Right kidney (tissue), 1 donor: ENCODE data around the gene GBF1.

ENCODE experiments used
- DNase-seq: peaks from one replicate; pipeline ENCODE4 v3.0.0-alpha.2; 2016

Gene GBF1

DNA sequence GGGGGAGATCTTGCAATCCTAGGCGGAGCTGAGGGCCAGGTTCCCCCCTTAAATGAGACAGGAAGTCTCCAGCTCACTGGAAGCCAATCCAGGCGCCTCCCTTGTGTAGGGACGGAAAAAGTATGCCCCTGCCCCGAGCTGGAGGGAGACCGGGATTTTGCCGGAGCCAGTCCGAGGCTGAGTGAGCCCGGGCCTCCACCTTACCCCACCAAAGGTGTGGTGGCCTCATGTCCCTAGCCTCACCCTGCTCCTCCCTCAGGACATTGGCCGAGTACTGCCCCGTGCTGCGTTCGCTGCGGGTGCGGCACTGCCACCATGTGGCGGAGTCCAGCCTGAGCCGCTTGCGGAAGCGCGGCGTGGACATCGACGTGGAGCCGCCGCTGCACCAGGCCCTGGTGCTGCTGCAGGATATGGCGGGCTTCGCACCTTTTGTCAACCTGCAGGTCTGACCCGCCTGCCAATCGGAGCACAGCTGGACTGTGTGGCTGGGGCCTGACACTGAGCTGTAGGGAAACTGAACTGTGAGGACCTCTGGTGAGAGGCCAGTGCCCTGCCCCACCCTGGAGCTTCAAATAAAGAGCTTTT, 177.3 kb downstream of the GBF1 start:
- DNase-seq, result peak; percentile 67

DNA sequence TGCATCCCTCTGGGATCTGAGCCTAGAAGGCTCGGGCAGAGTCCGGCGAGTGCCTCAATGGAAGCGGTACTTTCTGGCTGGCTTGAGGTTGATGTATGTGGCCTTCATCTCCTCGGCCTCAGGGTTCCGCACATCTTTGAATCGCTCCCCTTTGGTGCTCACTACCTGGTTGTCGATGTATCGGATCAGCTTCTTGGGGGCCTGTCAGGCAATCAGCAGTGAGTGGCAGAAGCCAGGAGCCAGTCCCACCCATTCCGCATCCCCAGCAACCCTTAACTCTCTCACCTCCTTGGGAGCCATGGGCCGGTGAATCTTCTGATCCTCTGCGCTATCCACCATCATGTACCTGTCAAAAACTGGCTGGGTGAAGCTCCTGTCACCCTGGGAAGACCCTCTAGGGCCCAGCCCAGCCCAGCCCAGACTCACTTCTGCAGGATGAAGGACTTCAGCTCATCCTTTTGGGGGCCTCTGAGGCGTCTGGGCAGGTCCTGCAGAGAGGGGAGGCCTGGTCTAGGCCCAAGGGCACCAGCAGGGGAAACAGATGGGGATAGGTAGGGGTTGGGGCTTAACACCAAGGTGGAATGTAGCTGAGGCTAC, 178.1 kb downstream of the GBF1 start:
- no peak for DNase-seq

DNA sequence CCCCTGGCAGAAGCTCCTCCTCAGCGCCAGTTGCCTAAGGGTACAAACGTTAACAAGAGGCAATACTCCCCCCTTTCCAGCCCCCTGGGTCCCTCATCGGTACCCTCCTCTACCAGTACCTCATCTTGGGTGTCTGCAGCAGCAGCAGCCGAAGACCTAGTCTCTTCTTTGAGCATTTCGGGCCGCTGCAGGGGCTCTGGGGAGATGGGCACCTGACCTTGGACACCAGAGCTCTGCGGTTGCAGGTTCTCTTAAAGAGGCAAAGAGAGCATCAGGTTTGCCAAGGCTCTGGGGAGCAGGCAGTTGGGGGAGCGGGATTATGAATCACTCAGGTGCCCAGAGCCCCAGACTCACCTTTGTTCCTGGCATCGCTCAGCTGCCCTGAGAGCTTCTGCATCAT, 178.8 kb downstream of the GBF1 start:
- DNase-seq, result no peak

DNA sequence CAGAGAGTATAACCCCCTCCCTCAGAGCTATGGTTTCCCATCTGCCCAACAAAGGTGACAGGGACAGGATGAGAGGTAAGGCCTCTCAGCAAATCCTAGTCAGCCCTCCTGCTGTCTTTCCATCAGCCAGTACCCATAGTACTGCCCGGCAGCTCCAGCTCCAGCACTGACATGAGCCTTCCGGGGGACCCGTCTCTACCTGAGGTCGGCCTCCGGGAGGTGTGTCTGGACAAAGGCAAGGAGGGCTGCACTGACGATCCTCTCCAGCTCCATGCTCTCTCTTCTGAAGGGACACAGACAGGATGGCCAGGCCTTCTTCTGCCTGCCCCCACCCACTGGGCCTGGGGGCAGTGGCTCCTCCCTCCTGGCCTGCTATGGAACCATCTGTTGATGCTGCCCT, 179.6 kb downstream of the GBF1 start:
- no peak for DNase-seq

DNA sequence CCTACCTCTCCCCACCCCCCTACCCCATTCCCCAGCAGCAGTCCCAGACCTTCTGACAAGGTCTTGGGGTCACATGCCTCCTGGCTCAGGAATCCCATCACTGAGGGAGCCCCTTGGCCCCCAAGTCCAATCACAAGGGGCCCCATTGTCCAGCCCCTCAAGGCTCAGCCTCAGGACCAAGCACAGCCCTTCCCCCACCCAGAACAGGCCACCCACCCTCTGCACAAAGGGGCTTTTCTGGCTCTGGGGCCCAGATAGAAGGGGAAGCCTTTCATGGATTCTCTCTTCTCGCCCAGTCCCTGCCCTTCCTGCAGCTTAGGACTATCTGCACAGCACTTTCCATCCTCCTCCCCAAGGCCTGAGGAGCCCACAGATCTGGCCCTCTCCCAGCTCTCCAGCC, 180.1 kb downstream of the GBF1 start:
- no peak for DNase-seq

DNA sequence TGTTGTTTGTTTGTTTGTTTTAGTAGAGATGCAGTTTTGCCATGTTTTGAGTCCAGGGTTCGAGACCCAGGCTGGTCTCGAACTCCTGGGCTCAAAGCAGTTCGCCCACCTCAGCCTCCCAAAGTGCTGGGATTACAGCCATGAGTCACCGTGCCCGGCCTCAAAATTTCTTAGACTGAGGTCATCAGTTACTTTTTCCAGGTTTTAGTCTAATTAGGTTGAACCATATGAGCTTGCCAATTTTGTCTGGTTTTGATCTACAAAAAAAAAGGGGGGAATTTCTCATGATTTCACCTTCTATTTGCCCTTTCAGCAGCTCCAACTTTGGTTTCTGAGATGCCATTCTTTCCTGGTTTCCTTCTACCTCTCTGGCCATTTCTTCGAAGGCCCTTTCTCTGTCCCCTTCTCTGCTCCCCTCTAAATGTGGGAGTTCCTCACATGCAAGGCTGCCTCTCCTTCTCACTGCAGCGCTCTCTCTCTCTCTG, 181.5 kb downstream of the GBF1 start:
- DNase-seq, result no peak

DNA sequence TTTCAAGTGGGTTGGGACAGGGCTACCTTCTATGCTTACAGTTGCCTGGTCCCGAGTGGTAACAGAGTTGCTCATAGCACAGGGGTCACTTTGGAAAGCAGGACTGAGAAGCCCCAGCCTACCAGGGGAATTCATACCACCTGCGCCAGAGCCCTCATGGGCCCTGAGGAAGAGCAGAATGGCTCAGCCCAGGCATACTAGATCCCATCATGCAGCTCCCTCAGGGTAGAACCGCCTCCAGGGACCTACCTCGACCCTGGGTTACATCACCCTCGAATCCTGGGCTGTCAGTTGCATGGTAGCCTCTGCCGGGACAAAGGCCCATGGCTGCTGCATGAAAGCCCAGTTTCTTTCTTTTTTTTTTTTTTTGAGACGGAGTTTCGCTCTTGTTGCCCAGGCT, 184.1 kb downstream of the GBF1 start:
- no peak for DNase-seq

DNA sequence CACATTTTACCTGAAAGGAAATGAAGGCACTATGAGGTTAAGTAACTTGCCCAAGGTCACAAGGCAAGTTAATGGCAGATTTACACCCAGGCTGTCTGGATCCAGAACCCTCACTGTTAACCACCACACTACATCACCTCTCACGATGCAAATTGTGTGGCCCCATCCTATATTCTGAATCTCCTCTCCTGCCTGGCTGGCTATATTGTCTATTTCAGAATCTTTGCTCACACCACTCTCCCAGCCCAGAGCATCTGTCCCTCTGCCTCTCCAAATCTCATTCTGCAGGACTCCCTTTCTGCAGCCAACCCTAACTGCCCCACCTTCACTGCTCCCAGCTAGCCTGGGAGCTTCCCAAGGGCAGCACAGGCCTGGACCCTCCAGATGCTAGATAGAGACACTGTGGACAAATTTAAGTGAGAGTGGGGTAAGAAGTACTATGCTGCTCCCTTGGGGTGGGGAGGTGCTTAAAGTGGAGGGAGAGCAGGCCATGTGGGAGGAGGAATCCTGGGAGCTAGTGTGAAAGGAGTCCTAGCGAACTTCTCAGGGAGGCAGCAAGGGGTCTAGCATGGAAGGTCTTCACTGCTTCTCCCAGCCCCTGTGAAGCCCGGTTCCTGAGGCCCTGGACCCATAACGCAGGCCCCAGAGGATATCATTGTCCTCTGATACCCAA, 186.3 kb downstream of the GBF1 start:
- DNase-seq, result no peak
